GM12875 (cell line): ENCODE measurements around the gene CACNB1.

Experiments
- H3K4me3 ChIP-seq: one replicate; pipeline ENCODE4 v1.5.1; 2011; ENCODE audit warnings: low read depth, low read length, control low read depth
- TF ChIP-seq, protein P1 (sequence below): IDR thresholded peaks from 2 replicates; pipeline ENCODE4 v1.5.1; 2011; ENCODE audit warnings: low read depth, mild to moderate bottlenecking, control low read depth, inconsistent platforms, low read length, moderate library complexity, borderline replicate concordance; ENCODE audit not compliant: insufficient read depth

Gene CACNB1

GRCh38 chr17:39150104-39150634, 47.3 kb downstream of the CACNB1 start:
- TF ChIP-seq, protein P1, sequence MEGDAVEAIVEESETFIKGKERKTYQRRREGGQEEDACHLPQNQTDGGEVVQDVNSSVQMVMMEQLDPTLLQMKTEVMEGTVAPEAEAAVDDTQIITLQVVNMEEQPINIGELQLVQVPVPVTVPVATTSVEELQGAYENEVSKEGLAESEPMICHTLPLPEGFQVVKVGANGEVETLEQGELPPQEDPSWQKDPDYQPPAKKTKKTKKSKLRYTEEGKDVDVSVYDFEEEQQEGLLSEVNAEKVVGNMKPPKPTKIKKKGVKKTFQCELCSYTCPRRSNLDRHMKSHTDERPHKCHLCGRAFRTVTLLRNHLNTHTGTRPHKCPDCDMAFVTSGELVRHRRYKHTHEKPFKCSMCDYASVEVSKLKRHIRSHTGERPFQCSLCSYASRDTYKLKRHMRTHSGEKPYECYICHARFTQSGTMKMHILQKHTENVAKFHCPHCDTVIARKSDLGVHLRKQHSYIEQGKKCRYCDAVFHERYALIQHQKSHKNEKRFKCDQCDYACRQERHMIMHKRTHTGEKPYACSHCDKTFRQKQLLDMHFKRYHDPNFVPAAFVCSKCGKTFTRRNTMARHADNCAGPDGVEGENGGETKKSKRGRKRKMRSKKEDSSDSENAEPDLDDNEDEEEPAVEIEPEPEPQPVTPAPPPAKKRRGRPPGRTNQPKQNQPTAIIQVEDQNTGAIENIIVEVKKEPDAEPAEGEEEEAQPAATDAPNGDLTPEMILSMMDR = no peak
- no peak overlapping the region for H3K4me3 ChIP-seq

- no peak overlapping the region for H3K4me3 ChIP-seq
- TF ChIP-seq, protein P1 = no peak
Measured at GRCh38 chr17:39147221-39148185, 50.0 kb downstream of the CACNB1 start.

DNA sequence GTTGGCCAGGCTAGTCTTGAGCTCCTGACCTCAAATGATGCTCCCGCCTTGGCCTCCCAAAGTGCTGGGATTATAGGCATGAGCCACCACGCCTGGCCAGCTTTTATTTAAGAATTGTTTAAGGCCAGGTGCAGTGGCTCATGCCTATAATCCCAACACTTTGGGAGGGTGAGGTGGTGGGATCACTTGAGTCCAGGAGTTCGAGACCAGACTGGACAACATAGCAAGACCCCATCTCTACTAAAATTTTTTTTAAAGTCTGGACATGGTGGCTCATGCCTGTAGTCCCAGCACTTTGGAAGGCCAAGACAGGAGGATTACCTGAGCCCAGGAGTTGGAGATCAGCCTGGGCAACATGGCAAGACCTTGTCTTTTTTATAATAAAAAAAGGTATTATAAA, 51.2 kb downstream of the CACNB1 start:
- H3K4me3 ChIP-seq = no peak overlapping the region
- TF ChIP-seq, protein P1 = no peak

DNA sequence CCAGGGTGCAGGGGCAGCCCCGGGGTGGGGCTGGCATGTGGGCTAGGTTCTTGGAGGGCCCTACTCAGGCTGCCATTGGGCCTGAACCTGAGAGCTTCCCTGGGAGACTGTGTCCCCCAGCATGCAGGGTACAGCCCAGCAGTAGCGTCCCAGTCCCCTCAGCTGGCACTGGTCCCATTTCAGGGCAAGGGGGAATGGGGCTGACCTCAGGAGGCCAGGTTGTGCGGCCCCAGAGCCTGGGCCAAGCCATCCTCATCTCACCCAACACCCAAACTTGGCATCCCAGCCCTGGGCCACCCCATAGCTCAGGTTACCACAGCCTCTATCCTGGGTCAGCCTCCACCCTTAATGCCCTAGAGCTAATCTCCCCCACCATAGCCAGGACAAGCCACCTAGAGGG, 52.3 kb downstream of the CACNB1 start:
- TF ChIP-seq, protein P1 = no peak
- H3K4me3 ChIP-seq = no peak overlapping the region

DNA sequence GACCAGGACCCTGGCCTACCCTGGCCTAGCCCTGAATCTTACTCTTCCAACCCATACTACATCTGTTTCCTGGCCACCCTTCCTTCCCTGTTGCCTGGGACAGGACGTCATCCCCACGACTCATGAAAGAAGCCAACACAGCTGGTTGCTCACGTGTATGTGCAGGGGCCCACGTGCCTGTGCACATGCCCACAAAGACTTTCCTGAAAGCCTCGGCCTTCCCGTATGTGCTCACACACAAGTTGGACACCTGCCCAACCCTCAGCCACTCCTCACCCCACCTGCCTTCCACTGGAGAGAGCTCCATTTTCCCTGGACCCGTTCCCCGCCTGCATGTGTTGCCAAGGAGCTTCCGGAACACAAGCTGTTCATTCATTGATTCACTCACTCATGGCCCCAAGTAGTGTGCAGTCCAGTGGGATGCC, 53.0 kb downstream of the CACNB1 start:
- TF ChIP-seq, protein P1 = no peak
- H3K4me3 ChIP-seq = no peak overlapping the region

DNA sequence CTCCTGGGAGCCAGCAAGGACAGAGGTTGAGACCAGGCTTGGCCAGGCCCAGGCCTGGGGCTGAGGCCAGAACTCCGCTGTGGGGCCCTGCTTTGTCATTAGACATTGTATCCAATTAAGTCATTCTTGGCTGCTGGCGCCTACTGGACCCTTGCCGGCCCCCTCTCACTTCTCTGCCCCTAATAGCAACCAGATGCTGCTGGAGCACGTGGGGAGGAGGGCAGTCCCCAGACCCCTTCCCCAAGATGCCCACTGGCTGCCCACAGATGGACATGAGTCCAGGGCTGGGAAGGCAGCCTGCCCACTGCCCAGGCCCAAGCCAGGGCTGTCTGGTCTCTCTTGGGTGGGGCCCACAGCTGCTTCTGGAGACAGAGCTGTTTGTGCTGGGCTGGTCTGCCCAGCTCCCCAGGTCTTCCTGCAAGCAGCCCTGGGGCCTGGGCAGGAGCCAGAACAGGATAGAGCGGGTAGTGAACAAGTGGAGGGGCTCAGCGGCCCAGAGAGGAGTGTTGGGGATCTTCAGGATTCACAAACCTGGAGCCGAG, 53.8 kb downstream of the CACNB1 start:
- no peak overlapping the region for H3K4me3 ChIP-seq
- TF ChIP-seq, protein P1 = no peak
